ENCODE results near the gene TM4SF18.

TM4SF18 gene

DNA sequence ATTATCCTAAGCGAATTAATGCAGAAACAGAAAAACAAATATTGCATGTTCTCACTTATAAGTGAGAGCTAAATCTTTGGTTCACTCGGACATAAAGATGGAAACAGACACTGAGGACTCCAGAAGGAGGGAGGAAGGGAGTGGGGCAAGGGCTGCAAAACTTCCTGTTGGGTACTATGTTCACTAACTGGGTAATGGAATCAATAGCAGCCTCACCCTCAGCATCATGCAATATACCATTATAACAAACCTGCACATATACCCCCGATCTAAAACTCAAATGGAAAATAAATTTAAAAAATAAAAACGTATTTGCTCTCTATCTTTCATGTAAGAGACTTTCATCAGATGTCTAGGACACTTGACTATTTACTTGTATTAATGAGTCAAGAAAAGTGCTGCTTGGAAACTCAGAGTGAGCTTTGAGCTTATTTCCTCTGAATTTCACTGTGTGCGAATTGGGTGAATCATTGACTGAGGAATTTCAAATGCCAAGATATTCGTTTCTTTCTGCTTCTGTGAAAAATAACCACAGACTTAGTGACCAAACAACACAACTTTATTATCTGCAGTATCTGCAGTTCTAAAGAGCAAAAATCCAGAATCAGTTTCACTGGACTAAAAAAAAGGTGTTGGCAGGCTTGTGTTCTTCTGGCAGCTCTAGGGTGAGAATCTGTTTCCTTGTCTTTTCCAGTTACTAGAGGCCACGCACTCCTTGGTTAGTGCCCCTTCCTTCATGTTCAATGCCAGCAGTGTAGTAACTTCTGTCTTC lies 18.4 kb downstream of the TM4SF18 start:
- Histone ChIP-seq H3K27me3 (ENCODE audit: control insufficient read depth in 5 of 5, insufficient read depth in 4 of 5, low read length in 5 of 5) (no peaks in the 10 kb centered on the region), H3K36me3 (ENCODE audit: control insufficient read depth in 5 of 5, insufficient read depth in 5 of 5, low read length in 5 of 5) (peaks cover 0 to 2% (median 1%) of the 10 kb centered on the region in 5 donors), H3K9me3 (ENCODE audit: control insufficient read depth in 5 of 5, low read length in 5 of 5) (no peaks in the 10 kb centered on the region), H3K4me3 (ENCODE audit: low read depth in 1 of 5, low read length in 5 of 5) (no peak overlapping the region), H3K4me1 (ENCODE audit: control insufficient read depth in 5 of 5, insufficient read depth in 5 of 5, low read length in 5 of 5) (peaks cover 0 to 6% (median 0%) of the 10 kb centered on the region in 5 donors), H3K27ac (ENCODE audit: low read depth, low read length) (no peak overlapping the region), H3K9ac (ENCODE audit: low read length in 5 of 5) (no peak overlapping the region)

DNA sequence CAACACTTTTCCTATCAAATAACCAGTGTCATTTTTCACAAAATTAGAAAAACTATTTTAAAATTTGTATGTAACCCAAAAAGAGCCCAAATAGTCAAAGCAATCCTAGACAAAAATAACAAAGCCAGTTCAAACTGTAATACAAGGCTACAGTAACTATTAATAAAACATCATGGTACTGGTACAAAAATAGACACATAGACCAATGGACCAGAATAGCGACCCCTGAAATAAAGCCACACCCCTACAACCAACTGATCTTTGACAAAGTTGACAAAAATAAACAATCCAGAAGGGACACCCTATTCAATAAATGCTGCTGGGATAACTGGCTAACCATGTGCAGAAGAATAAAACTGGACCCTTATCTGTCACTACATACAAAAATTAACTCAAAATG lies 19.9 kb downstream of the TM4SF18 start:
- Histone ChIP-seq H3K27me3 (ENCODE audit: control insufficient read depth in 5 of 5, insufficient read depth in 4 of 5, low read length in 5 of 5) (no peaks in the 10 kb centered on the region), H3K4me1 (ENCODE audit: control insufficient read depth in 5 of 5, insufficient read depth in 5 of 5, low read length in 5 of 5) (peaks cover 0 to 6% (median 0%) of the 10 kb centered on the region in 5 donors), H3K36me3 (ENCODE audit: control insufficient read depth in 5 of 5, insufficient read depth in 5 of 5, low read length in 5 of 5) (no peaks in the 10 kb centered on the region), H3K9me3 (ENCODE audit: control insufficient read depth in 5 of 5, low read length in 5 of 5) (no peaks in the 10 kb centered on the region), H3K9ac (ENCODE audit: low read length in 5 of 5) (no peak overlapping the region), H3K27ac (ENCODE audit: low read depth, low read length) (no peak overlapping the region), H3K4me3 (ENCODE audit: low read depth in 1 of 5, low read length in 5 of 5) (no peak overlapping the region)

DNA sequence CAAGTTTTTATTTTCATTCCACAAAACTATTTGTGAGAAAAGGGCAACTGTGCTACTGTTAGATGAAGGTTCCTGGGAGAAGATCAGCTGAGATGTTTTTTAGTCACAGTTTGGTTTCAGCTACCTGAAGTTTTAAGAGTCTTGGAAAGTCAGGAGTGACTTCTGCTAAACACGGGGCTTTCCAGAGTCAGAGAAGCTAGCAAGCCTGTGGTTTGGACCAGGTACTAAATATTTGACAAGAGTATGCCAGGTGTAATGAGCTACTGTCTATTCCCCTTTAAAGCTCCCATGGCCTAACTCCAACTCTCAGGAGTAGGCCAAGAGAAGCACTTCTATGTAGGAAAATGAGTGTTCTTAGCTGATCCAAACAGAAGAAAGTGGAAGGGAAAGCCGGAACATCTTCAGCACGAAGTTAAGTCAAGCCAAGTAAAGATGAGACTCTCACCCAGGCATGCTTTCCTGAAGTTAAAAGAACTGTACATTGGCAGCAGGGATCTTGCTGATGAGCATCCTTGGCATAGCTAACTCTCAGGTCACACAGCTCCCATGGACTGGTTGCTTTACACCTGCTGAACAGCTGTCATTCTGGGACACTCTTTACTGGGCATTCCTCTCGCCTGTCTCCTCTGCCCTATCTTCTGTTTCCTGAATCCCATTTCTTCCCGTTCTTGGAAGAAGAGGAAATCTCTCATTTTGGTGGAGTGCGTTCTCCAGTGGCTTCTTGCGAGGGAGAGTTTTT lies 22.5 kb downstream of the TM4SF18 start:
- Histone ChIP-seq H3K9me3 (ENCODE audit: control insufficient read depth in 5 of 5, low read length in 5 of 5) (no peaks in the 10 kb centered on the region), H3K27ac (ENCODE audit: low read depth, low read length) (no peak overlapping the region), H3K4me3 (ENCODE audit: low read depth in 1 of 5, low read length in 5 of 5) (no peak overlapping the region), H3K27me3 (ENCODE audit: control insufficient read depth in 5 of 5, insufficient read depth in 4 of 5, low read length in 5 of 5) (no peaks in the 10 kb centered on the region), H3K4me1 (ENCODE audit: control insufficient read depth in 5 of 5, insufficient read depth in 5 of 5, low read length in 5 of 5) (peaks cover 0 to 3% (median 0%) of the 10 kb centered on the region in 5 donors), H3K36me3 (ENCODE audit: control insufficient read depth in 5 of 5, insufficient read depth in 5 of 5, low read length in 5 of 5) (no peaks in the 10 kb centered on the region), H3K9ac (ENCODE audit: low read length in 5 of 5) (no peak overlapping the region)

DNA sequence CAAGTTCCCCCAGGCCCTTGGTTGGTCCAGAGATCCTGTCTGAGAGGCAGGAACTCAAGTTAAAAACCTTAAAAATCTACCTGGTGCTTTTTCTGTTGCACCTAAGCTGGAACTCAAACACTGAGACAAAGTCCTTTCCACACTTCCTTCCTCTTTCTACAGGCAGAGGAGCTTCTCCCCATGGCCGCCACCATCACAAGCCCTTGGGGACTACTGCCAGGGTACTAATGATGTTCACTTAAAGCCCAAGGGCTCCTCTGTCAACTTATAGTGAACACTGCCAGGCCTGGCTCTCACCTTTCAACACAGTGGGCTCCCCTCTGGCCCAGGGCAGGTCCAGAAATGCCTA lies 26.0 kb downstream of the TM4SF18 start:
- no peaks in the 10 kb centered on the region for H3K4me1 ChIP-seq (ENCODE audit: control insufficient read depth in 5 of 5, insufficient read depth in 5 of 5, low read length in 5 of 5)
- H3K9me3 ChIP-seq (ENCODE audit: control insufficient read depth in 5 of 5, low read length in 5 of 5), result no peaks in the 10 kb centered on the region
- no peak overlapping the region for H3K4me3 ChIP-seq (ENCODE audit: low read depth in 1 of 5, low read length in 5 of 5)
- H3K9ac ChIP-seq (ENCODE audit: low read length in 5 of 5), result no peak overlapping the region
- no peaks in the 10 kb centered on the region for H3K36me3 ChIP-seq (ENCODE audit: control insufficient read depth in 5 of 5, insufficient read depth in 5 of 5, low read length in 5 of 5)
- H3K27me3 ChIP-seq (ENCODE audit: control insufficient read depth in 5 of 5, insufficient read depth in 4 of 5, low read length in 5 of 5), result no peaks in the 10 kb centered on the region
- H3K27ac ChIP-seq (ENCODE audit: low read depth, low read length), result no peak overlapping the region

DNA sequence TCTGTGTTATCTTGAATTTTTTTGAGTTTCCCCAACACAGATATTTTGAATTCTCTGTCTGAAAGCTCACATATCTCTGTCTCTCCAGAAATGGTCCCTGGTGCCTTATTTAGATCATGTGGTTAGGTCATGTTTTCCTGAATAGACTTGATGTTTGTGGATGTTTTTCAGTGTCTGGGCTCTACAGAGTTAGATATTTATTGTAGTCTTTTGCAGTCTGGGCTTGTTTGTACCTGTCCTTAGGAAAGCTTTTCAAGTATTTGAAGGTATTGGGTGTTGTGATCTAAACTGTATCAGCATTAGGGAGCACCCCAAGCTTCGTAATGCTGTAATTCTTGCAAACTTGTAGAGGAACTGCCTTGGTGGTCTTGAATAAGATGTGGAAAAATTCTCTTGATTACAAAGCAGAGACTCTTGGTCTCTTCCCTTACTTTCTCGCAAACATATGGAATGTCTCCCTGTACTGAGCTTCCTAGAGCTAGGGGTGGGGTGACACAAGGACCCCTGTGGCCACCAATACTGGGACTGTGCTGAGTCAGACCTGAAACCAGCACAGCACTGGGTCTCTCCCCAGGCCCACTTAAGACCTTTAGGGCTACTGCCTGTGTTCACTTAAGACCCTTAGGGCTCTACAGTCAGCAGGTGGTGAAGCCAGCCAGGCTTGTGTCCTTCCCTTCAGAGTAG lies 26.5 kb downstream of the TM4SF18 start:
- H3K9ac ChIP-seq (ENCODE audit: low read length in 5 of 5), result no peak overlapping the region
- no peaks in the 10 kb centered on the region for H3K27me3 ChIP-seq (ENCODE audit: control insufficient read depth in 5 of 5, insufficient read depth in 4 of 5, low read length in 5 of 5)
- H3K27ac ChIP-seq (ENCODE audit: low read depth, low read length), result no peak overlapping the region
- H3K9me3 ChIP-seq (ENCODE audit: control insufficient read depth in 5 of 5, low read length in 5 of 5), result no peaks in the 10 kb centered on the region
- H3K4me3 ChIP-seq (ENCODE audit: low read depth in 1 of 5, low read length in 5 of 5), result no peak overlapping the region
- H3K36me3 ChIP-seq (ENCODE audit: control insufficient read depth in 5 of 5, insufficient read depth in 5 of 5, low read length in 5 of 5), result no peaks in the 10 kb centered on the region
- H3K4me1 ChIP-seq (ENCODE audit: control insufficient read depth in 5 of 5, insufficient read depth in 5 of 5, low read length in 5 of 5), result no peaks in the 10 kb centered on the region

DNA sequence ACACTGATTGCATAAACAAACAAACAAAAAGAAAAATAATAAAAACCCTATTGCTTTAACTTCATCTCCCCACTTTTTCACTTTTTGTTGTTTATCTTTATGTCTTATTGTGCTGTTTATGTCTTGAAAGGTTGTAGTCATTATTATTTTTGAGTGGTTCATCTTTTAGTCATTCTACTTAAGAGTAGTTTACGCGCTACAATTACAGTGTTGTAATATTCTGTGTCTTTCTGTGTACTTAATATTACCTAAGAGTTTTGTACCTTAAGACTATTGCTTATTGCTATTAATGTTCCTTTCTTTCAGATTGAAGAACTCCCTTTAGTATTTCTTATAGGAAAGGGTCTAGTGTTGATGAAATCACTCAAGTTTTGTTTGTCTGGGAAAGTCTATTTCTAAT lies 28.1 kb downstream of the TM4SF18 start:
- Histone ChIP-seq H3K36me3 (ENCODE audit: control insufficient read depth in 5 of 5, insufficient read depth in 5 of 5, low read length in 5 of 5) (no peaks in the 10 kb centered on the region), H3K27ac (ENCODE audit: low read depth, low read length) (no peak overlapping the region), H3K9me3 (ENCODE audit: control insufficient read depth in 5 of 5, low read length in 5 of 5) (no peaks in the 10 kb centered on the region), H3K27me3 (ENCODE audit: control insufficient read depth in 5 of 5, insufficient read depth in 4 of 5, low read length in 5 of 5) (no peaks in the 10 kb centered on the region), H3K9ac (ENCODE audit: low read length in 5 of 5) (no peak overlapping the region), H3K4me3 (ENCODE audit: low read depth in 1 of 5, low read length in 5 of 5) (no peak overlapping the region), H3K4me1 (ENCODE audit: control insufficient read depth in 5 of 5, insufficient read depth in 5 of 5, low read length in 5 of 5) (peaks cover 3 to 4% (median 4%) of the 10 kb centered on the region in 5 donors)

DNA sequence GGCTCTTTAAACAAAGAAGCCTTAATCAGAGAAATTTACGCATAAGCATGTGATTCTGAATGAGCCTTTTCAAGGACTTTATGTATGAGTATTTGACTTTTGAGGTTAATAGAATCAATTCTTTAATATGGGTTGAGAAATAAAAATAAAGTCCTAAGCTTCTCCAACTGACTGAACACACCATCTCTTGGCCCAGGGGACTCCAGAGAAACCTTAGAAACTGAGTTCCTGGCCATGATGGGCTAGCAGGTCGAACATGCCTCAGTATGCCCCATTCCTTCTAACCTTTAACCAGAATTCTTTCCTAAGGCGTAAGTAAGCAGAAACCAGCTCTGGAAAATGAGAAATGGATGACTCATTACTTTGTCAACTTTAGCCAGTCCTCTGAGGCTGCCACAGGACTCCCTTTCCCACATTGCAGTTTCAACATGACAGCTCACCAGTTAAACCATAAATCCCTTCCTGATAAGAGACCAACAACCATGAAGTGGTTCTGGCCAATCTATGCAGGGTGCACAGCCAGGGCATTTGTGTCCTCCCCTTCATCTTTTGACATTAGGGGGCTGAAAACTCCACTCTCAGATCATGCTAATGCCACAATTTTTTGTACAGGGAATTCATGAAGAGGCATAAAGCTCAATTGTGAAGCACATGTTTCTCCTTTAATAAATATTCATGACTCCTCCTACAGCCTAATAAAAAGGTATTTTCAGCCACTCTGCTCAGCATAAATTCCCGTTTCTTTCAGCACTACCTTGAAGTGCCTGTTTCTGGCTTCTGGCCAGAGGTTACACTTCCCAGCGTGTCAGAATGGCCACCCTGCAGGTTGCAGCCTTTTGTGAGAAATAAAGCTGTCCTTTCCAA lies 33.3 kb downstream of the TM4SF18 start:
- H3K27ac ChIP-seq (ENCODE audit: low read depth, low read length), result peak overlapping the region; percentile 90
- H3K27me3 ChIP-seq (ENCODE audit: control insufficient read depth in 5 of 5, insufficient read depth in 4 of 5, low read length in 5 of 5), result no peaks in the 10 kb centered on the region
- H3K9me3 ChIP-seq (ENCODE audit: control insufficient read depth in 5 of 5, low read length in 5 of 5), result peaks cover 0 to 4% (median 0%) of the 10 kb centered on the region in 5 donors
- H3K4me1 ChIP-seq (ENCODE audit: control insufficient read depth in 5 of 5, insufficient read depth in 5 of 5, low read length in 5 of 5), result peaks cover 5 to 26% (median 19%) of the 10 kb centered on the region in 5 donors
- peak overlapping the region in 3 of 5 donors; percentile 31 to 73 (median 64) for H3K9ac ChIP-seq (ENCODE audit: low read length in 5 of 5)
- H3K36me3 ChIP-seq (ENCODE audit: control insufficient read depth in 5 of 5, insufficient read depth in 5 of 5, low read length in 5 of 5), result no peaks in the 10 kb centered on the region
- H3K4me3 ChIP-seq (ENCODE audit: low read depth in 1 of 5, low read length in 5 of 5), result no peak overlapping the region

DNA sequence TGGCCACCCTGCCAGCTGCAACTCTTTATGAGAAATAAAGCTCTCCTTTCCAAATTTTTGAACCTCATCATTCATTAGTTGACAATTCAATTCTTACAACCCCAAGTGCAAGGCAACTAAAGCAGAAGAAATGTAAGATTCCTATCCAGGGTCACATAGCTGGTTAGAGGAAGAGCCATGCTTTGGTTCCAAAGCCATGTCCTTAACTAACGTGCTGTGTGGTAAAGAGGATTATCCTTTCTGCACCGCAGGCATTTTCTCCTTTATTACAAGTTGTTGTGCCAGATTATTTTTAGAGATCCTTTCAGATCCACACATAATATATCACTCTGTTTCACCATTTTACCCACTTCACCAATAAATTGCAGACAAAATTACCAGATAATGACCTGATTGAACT lies 36.5 kb downstream of the TM4SF18 start:
- H3K4me3 ChIP-seq (ENCODE audit: low read depth in 1 of 5, low read length in 5 of 5), result no peak overlapping the region
- no peaks in the 10 kb centered on the region for H3K36me3 ChIP-seq (ENCODE audit: control insufficient read depth in 5 of 5, insufficient read depth in 5 of 5, low read length in 5 of 5)
- peaks cover 5 to 32% (median 19%) of the 10 kb centered on the region in 5 donors for H3K4me1 ChIP-seq (ENCODE audit: control insufficient read depth in 5 of 5, insufficient read depth in 5 of 5, low read length in 5 of 5)
- no peak overlapping the region for H3K27ac ChIP-seq (ENCODE audit: low read depth, low read length)
- H3K27me3 ChIP-seq (ENCODE audit: control insufficient read depth in 5 of 5, insufficient read depth in 4 of 5, low read length in 5 of 5), result no peaks in the 10 kb centered on the region
- peaks cover 0 to 5% (median 0%) of the 10 kb centered on the region in 5 donors for H3K9me3 ChIP-seq (ENCODE audit: control insufficient read depth in 5 of 5, low read length in 5 of 5)
- H3K9ac ChIP-seq (ENCODE audit: low read length in 5 of 5), result no peak overlapping the region

DNA sequence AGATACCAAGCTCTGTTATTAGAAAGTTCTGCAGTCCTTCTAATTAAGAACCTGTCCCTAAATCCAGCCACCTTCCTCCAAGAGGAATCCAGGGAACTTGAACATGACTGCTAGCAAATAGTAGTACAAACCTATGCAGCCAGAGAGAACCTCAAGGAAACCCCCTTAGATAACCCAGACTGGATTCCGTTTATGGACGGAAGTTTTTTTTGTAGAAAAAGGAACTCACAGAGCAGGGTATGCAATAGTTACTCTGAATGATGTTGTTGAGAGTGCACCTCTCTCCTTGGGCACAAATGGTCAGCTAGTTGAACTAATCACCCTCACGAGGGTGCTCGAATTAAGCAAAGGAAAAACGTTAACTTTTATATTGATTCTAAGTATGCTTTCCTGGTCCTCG lies 40.8 kb downstream of the TM4SF18 start:
- Histone ChIP-seq H3K27me3 (ENCODE audit: control insufficient read depth in 5 of 5, insufficient read depth in 4 of 5, low read length in 5 of 5) (no peaks in the 10 kb centered on the region), H3K4me1 (ENCODE audit: control insufficient read depth in 5 of 5, insufficient read depth in 5 of 5, low read length in 5 of 5) (peaks cover 0 to 14% (median 8%) of the 10 kb centered on the region in 5 donors), H3K4me3 (ENCODE audit: low read depth in 1 of 5, low read length in 5 of 5) (no peak overlapping the region), H3K27ac (ENCODE audit: low read depth, low read length) (no peak overlapping the region), H3K36me3 (ENCODE audit: control insufficient read depth in 5 of 5, insufficient read depth in 5 of 5, low read length in 5 of 5) (no peaks in the 10 kb centered on the region), H3K9me3 (ENCODE audit: control insufficient read depth in 5 of 5, low read length in 5 of 5) (peaks cover 0 to 5% (median 0%) of the 10 kb centered on the region in 5 donors), H3K9ac (ENCODE audit: low read length in 5 of 5) (no peak overlapping the region)
